ENCODE data around the gene PLAAT5. TPM values are rescaled to one million over a fixed set of nuclear protein-coding genes. Genes with fewer than 3 reads are reported as not detected.
A peak's percentile ranks its signal among the peaks of the same experiment; 100 is the strongest.

PLAAT5 gene
- total and polyA plus RNA-seq, 2 of the 4 experiments (the other 2 are of a cell fraction) = not detected

DNA sequence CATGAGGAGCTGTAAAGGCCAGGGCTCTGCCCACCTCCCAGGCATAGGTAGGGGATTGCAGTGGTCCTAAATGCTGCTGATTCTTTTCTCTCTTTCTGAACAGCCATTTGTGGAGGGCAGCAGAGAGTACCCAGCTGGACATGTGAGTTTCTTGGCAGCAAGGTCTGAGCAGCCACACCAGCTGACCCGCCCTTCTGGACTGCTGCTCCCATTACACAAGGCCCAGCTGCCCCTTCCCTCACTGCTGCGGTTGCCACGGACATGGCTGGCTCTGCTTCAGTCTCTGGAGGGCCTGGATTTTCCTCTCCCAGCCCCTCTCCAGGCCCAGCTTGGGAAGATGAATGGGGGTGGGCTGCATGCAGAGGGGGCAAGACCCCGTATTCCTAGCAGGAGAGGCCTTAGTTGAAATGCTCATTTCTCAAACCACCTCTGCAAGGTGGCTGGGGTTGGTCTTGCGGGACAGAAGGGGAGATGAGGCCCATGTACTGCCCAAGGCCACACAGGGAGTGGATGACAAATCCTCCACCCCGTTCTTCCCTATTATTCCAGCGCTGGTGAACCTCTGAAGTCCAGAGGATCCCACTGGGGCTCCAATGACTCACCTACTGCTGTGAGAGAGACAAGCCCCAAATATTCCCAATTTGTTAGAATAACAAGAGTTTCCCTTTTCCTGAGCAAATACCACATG, 19.5 kb upstream of the PLAAT5 start:
- no peaks in the 10 kb centered on the region for H3K9me1 ChIP-seq (ENCODE audit: insufficient read depth, low read length)
- H3K36me3 ChIP-seq (ENCODE audit: control insufficient read depth, insufficient read depth, low read length) = no peaks in the 10 kb centered on the region
- no peak overlapping the region for H2BK15ac ChIP-seq (ENCODE audit: low read depth, low read length)
- H4K20me1 ChIP-seq (ENCODE audit: insufficient read depth, low read length) = no peaks in the 10 kb centered on the region
- CTCF ChIA-PET = no interaction called here
- no peak overlapping the region for H3K56ac ChIP-seq (ENCODE audit: extremely low read depth, insufficient read depth, low read length)
- dilution Hi-C loops (cut with HindIII; ENCODE audit: low sequenced_read_pairs, unreplicated experiment) = no loop called here
- H3K9ac ChIP-seq (ENCODE audit: low read depth, low read length) = no peak overlapping the region
- H3K4me2 ChIP-seq (ENCODE audit: low read depth, low read length) = no peak overlapping the region
- no peak overlapping the region for H2BK5ac ChIP-seq (ENCODE audit: low read depth, low read length, poor library complexity, severe bottlenecking)
- H3K27me3 ChIP-seq (ENCODE audit: control insufficient read depth, insufficient read depth, low read length) = peaks cover 7% of the 10 kb centered on the region
- TF ChIP-seq RCOR1 (IDR thresholded peaks at IDR 0.05; ENCODE audit: insufficient replicate concordance, low read length) = no peak
- TF ChIP-seq, protein P1, sequence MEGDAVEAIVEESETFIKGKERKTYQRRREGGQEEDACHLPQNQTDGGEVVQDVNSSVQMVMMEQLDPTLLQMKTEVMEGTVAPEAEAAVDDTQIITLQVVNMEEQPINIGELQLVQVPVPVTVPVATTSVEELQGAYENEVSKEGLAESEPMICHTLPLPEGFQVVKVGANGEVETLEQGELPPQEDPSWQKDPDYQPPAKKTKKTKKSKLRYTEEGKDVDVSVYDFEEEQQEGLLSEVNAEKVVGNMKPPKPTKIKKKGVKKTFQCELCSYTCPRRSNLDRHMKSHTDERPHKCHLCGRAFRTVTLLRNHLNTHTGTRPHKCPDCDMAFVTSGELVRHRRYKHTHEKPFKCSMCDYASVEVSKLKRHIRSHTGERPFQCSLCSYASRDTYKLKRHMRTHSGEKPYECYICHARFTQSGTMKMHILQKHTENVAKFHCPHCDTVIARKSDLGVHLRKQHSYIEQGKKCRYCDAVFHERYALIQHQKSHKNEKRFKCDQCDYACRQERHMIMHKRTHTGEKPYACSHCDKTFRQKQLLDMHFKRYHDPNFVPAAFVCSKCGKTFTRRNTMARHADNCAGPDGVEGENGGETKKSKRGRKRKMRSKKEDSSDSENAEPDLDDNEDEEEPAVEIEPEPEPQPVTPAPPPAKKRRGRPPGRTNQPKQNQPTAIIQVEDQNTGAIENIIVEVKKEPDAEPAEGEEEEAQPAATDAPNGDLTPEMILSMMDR (conservative IDR thresholded peaks at IDR 0.05; ENCODE audit: low read depth, low read length) = no peak
- no peak for TF ChIP-seq ELK1 (IDR thresholded peaks at IDR 0.05; ENCODE audit: borderline replicate concordance, low read depth, low read length)
- no peak for TF ChIP-seq CHD1 (IDR thresholded peaks at IDR 0.05; ENCODE audit: low read depth, low read length)
- intact Hi-C loops (cut with micrococcal nuclease) = no loop called here
- no peak overlapping the region for H2BK120ac ChIP-seq (ENCODE audit: low read depth, low read length)
- H3K4me3 ChIP-seq (ENCODE audit: insufficient read depth, low read depth, low read length) = no peak overlapping the region
- ATAC-seq (ENCODE audit: low read depth) = peak; percentile 57
- no peak overlapping the region for H2AK9ac ChIP-seq (replicated peaks; ENCODE audit: low read depth, low read length, poor library complexity)
- no TSS peak for BruUV-seq (replicated peaks)
- no peak overlapping the region for H3K4ac ChIP-seq (ENCODE audit: low read depth, low read length)
- no peak overlapping the region for H4K5ac ChIP-seq (ENCODE audit: low read depth, low read length)
- no peak overlapping the region for H4K91ac ChIP-seq (ENCODE audit: insufficient read depth, low read depth, low read length)
- H3K27ac ChIP-seq (ENCODE audit: insufficient read depth, low read length) = no peak overlapping the region
- H3K14ac ChIP-seq (replicated peaks; ENCODE audit: low read depth, low read length) = no peak overlapping the region
- no peak overlapping the region for H2AFZ ChIP-seq (replicated peaks; ENCODE audit: low read length, poor library complexity)
- no peak overlapping the region for H2BK20ac ChIP-seq (ENCODE audit: low read depth, low read length)
- WGBS, 2 experiments (ENCODE audit: extremely low coverage in 2 of 2, insufficient read length in 1 of 2) = no CpG with 5 or more reads among the region's 7 CpGs
- no peaks in the 10 kb centered on the region for H3K79me1 ChIP-seq (ENCODE audit: low read depth in 1 of 2, low read length in 2 of 2)
- no peak overlapping the region for H2AK5ac ChIP-seq (ENCODE audit: low read depth, low read length)
- H4K8ac ChIP-seq (ENCODE audit: low read depth in 2 of 2, low read length in 2 of 2) = no peak overlapping the region
- no peak overlapping the region for H3K23ac ChIP-seq (ENCODE audit: low read depth, low read length)
- H3K9me3 ChIP-seq (ENCODE audit: control insufficient read depth, insufficient read depth, low read length) = no peaks in the 10 kb centered on the region
- no peak overlapping the region for H3K18ac ChIP-seq (ENCODE audit: low read depth, low read length)
- POLR2A ChIA-PET (ENCODE audit: unreplicated experiment) = no interaction called here
- in situ Hi-C loops (cut with MboI; ENCODE audit: low sequenced_read_pairs) = no loop called here
- no peak for DNase-seq
- no peaks in the 10 kb centered on the region for H3K4me1 ChIP-seq (ENCODE audit: control insufficient read depth, insufficient read depth, low read length)
